ENCODE results near the gene TNK1. TPM values are rescaled to one million over a fixed set of nuclear protein-coding genes. Genes with fewer than 3 reads are reported as not detected.

TNK1 gene
- total RNA-seq, 1 experiment from 2014 or later: 7.0 TPM

- H3K4me3 ChIP-seq (ENCODE audit: insufficient read depth, low read depth, low read length): peak within 1 kb of the TSS; percentile 36
- peak; percentile 82 for DNase-seq
- H3K27me3 ChIP-seq (ENCODE audit: control insufficient read depth, insufficient read depth, low read length): peaks cover 11% of the 10 kb centered on the region
- peaks cover 11% of the 10 kb centered on the region for H3K36me3 ChIP-seq (replicated peaks; ENCODE audit: control insufficient read depth, insufficient read depth, low read length)
These were observed 26.8 kb downstream of the TNK1 start, which contains the start of gene NLGN2 for GRCh38 chr17:7407485-7408251. TSS of gene NLGN2 (plus strand) at chr17:7407845. CDS start at chr17:7408256, 411 bp downstream.

DNA sequence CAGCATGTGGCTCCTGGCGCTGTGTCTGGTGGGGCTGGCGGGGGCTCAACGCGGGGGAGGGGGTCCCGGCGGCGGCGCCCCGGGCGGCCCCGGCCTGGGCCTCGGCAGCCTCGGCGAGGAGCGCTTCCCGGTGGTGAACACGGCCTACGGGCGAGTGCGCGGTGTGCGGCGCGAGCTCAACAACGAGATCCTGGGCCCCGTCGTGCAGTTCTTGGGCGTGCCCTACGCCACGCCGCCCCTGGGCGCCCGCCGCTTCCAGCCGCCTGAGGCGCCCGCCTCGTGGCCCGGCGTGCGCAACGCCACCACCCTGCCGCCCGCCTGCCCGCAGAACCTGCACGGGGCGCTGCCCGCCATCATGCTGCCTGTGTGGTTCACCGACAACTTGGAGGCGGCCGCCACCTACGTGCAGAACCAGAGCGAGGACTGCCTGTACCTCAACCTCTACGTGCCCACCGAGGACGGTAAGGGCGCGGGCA is 27.4 kb downstream of the TNK1 start:
- Histone ChIP-seq H3K4me3 (ENCODE audit: insufficient read depth, low read depth, low read length) (peak overlapping the region; percentile 36), H3K27me3 (ENCODE audit: control insufficient read depth, insufficient read depth, low read length) (peaks cover 11% of the 10 kb centered on the region), H3K36me3 (replicated peaks; ENCODE audit: control insufficient read depth, insufficient read depth, low read length) (peaks cover 9% of the 10 kb centered on the region)
- no peak for DNase-seq

DNA sequence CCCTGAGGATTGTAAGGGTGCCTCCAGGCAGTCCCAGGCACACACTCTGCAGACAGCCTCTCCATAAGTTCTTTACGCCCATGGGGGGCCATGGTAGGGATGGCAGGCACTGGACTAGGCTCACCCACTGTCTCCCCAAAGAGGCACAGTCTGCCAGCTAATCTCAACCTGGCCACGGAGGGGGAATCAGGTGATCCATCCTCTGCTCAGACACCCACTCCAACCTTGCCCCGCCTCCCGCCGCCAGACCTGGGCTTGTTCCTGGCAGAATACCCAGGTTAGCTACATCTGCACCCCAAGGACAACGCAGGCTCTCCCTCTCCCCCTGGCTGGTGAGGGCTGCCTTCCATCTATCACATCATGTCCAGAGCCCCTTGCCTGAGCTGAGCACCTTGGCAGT is 28.0 kb downstream of the TNK1 start:
- peaks cover 11% of the 10 kb centered on the region for H3K27me3 ChIP-seq (ENCODE audit: control insufficient read depth, insufficient read depth, low read length)
- H3K36me3 ChIP-seq (replicated peaks; ENCODE audit: control insufficient read depth, insufficient read depth, low read length): peaks cover 9% of the 10 kb centered on the region
- DNase-seq: no peak
- H3K4me3 ChIP-seq (ENCODE audit: insufficient read depth, low read depth, low read length): peak overlapping the region; percentile 36; the same call in 1 of the 2 replicates

DNA sequence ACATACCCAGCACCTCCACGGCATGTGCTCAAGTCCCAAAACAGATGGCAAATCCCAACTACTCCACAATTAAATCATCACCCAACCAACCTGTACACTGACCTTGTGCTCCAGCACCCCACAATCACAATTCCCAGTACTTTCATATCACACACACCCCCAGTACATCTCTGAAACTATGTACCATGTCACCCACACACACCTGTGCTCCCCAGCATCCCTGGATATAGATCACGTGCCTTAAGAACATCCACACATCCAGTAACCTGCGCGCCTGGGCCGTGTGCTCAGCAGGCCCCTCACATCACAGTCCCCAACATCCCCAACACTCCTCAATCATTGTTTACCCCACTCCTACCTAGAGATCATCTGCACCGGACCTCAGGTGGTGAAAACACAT is 28.8 kb downstream of the TNK1 start:
- no peak overlapping the region for H3K4me3 ChIP-seq (ENCODE audit: insufficient read depth, low read depth, low read length)
- H3K36me3 ChIP-seq (replicated peaks; ENCODE audit: control insufficient read depth, insufficient read depth, low read length): peaks cover 9% of the 10 kb centered on the region
- no peak for DNase-seq
- H3K27me3 ChIP-seq (ENCODE audit: control insufficient read depth, insufficient read depth, low read length): peaks cover 11% of the 10 kb centered on the region

GRCh38 chr17:7410634-7411426 is 29.9 kb downstream of the TNK1 start:
- no peak for DNase-seq
- Histone ChIP-seq H3K36me3 (replicated peaks; ENCODE audit: control insufficient read depth, insufficient read depth, low read length) (peaks cover 16% of the 10 kb centered on the region), H3K4me3 (ENCODE audit: insufficient read depth, low read depth, low read length) (no peak overlapping the region)

GRCh38 chr17:7411427-7411750 is 30.5 kb downstream of the TNK1 start:
- Histone ChIP-seq H3K4me3 (ENCODE audit: insufficient read depth, low read depth, low read length) (no peak overlapping the region), H3K36me3 (replicated peaks; ENCODE audit: control insufficient read depth, insufficient read depth, low read length) (peaks cover 16% of the 10 kb centered on the region), H3K27me3 (ENCODE audit: control insufficient read depth, insufficient read depth, low read length) (peaks cover 6% of the 10 kb centered on the region)
- DNase-seq: peak; percentile 53

More at GRCh38 chr17:7410634-7411426, 29.9 kb downstream of the TNK1 start:
- H3K27me3 ChIP-seq (ENCODE audit: control insufficient read depth, insufficient read depth, low read length): peaks cover 9% of the 10 kb centered on the region

- Histone ChIP-seq H3K36me3 (replicated peaks; ENCODE audit: control insufficient read depth, insufficient read depth, low read length) (peaks cover 16% of the 10 kb centered on the region), H3K27me3 (ENCODE audit: control insufficient read depth, insufficient read depth, low read length) (peaks cover 6% of the 10 kb centered on the region; the same call in 1 of the 2 replicates), H3K4me3 (ENCODE audit: insufficient read depth, low read depth, low read length) (no peak overlapping the region)
- no peak for DNase-seq
These were observed 32.6 kb downstream of the TNK1 start for GRCh38 chr17:7413346-7413985.

DNA sequence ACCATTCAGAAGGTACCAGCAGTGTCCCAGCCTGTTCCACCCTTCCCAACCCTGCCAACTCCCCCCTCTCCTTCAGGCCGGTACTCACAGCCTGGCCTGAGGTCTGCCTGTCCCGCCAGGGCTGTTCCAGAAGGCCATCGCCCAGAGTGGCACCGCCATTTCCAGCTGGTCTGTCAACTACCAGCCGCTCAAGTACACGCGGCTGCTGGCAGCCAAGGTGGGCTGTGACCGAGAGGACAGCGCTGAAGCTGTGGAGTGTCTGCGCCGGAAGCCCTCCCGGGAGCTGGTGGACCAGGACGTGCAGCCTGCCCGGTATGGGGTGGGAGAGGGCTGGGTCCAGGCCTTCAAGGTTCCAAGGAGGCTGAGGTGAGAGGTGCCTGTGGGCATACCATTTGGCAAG is 33.9 kb downstream of the TNK1 start:
- peaks cover 11% of the 10 kb centered on the region for H3K36me3 ChIP-seq (replicated peaks; ENCODE audit: control insufficient read depth, insufficient read depth, low read length)
- H3K4me3 ChIP-seq (ENCODE audit: insufficient read depth, low read depth, low read length): no peak overlapping the region
- no peak for DNase-seq
- H3K27me3 ChIP-seq (ENCODE audit: control insufficient read depth, insufficient read depth, low read length): no peaks in the 10 kb centered on the region

GRCh38 chr17:7415784-7416183 is 34.9 kb downstream of the TNK1 start:
- H3K27me3 ChIP-seq (ENCODE audit: control insufficient read depth, insufficient read depth, low read length): no peaks in the 10 kb centered on the region
- DNase-seq: no peak
- H3K36me3 ChIP-seq (replicated peaks; ENCODE audit: control insufficient read depth, insufficient read depth, low read length): peaks cover 7% of the 10 kb centered on the region
- no peak overlapping the region for H3K4me3 ChIP-seq (ENCODE audit: insufficient read depth, low read depth, low read length)

GRCh38 chr17:7416323-7416722 is 35.4 kb downstream of the TNK1 start:
- DNase-seq: no peak

GRCh38 chr17:7417056-7417655 is 36.3 kb downstream of the TNK1 start:
- no peak overlapping the region for H3K4me3 ChIP-seq (ENCODE audit: insufficient read depth, low read depth, low read length)

More at GRCh38 chr17:7416323-7416722, 35.4 kb downstream of the TNK1 start:
- Histone ChIP-seq H3K4me3 (ENCODE audit: insufficient read depth, low read depth, low read length) (no peak overlapping the region), H3K27me3 (ENCODE audit: control insufficient read depth, insufficient read depth, low read length) (no peaks in the 10 kb centered on the region), H3K36me3 (replicated peaks; ENCODE audit: control insufficient read depth, insufficient read depth, low read length) (peaks cover 7% of the 10 kb centered on the region)

GRCh38 chr17:7418472-7419152 is 37.7 kb downstream of the TNK1 start:
- peak; percentile 63 for DNase-seq
- Histone ChIP-seq H3K27me3 (ENCODE audit: control insufficient read depth, insufficient read depth, low read length) (no peaks in the 10 kb centered on the region), H3K4me3 (ENCODE audit: insufficient read depth, low read depth, low read length) (no peak overlapping the region), H3K36me3 (replicated peaks; ENCODE audit: control insufficient read depth, insufficient read depth, low read length) (peaks cover 7% of the 10 kb centered on the region)

More at GRCh38 chr17:7417056-7417655, 36.3 kb downstream of the TNK1 start:
- Histone ChIP-seq H3K36me3 (replicated peaks; ENCODE audit: control insufficient read depth, insufficient read depth, low read length) (peaks cover 7% of the 10 kb centered on the region), H3K27me3 (ENCODE audit: control insufficient read depth, insufficient read depth, low read length) (no peaks in the 10 kb centered on the region)
- DNase-seq: no peak

GRCh38 chr17:7419819-7420610 is 39.1 kb downstream of the TNK1 start, which contains the start of gene SPEM1:
TSS of gene SPEM1 (plus strand) at chr17:7420324. CDS start at chr17:7420385, 61 bp downstream.
- Histone ChIP-seq H3K4me3 (ENCODE audit: insufficient read depth, low read depth, low read length) (no peak within 1 kb of the TSS), H3K27me3 (ENCODE audit: control insufficient read depth, insufficient read depth, low read length) (no peaks in the 10 kb centered on the region), H3K36me3 (replicated peaks; ENCODE audit: control insufficient read depth, insufficient read depth, low read length) (peaks cover 6% of the 10 kb centered on the region)
- peak; percentile 74 for DNase-seq
